ENCODE results near the gene CYP4F22. TPM values are rescaled to one million over a fixed set of nuclear protein-coding genes. Genes with fewer than 3 reads are reported as not detected.

CYP4F22 gene
- total RNA-seq = 10 to 100 TPM; 28.9 to 48.1 TPM

DNA sequence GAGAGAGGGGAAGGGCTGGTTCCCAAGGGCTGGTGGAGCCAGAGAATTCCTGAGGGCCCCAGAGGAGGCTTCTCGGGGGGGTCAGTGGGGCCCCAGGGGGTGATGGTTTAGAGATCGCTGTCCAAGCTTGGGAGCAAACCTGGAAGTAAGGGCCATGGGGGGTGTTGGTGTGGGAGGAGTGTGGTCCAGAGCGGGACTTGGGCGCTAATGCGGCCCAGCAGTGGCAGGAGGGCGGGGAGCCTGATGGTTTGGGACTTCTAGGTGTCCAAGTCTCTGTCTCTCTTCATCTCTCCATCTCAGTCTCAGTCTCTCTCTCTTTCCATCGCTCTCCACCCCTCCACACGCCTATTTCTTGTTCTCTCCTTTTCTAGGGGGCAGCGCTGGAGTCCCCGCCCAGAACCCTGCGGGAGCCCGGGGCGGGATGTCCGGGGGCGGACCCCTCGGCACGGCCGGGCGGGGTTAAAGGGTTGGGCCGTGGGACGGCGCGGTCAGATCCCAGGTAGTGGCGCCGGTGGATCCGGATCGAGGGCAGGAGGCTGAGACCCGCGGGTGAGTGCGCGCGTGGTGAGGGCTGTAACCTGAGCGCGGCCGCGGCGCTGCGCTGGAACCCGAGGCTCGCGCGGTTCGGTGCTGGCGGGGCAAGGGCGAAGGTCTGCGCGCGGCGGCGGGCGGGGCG, at the start of gene CYP4F22:
TSS of gene CYP4F22 (plus strand) at position 491 of the 676 bp plus-strand sequence. CDS start 16,812 bp downstream, outside the sequence.
- H3K9me3 ChIP-seq = no peaks in the 10 kb centered on the region
- WGBS = 3% methylated on average over 48 of the region's 52 CpGs
- no peaks in the 10 kb centered on the region for H3K4me1 ChIP-seq (replicated peaks)
- H3K27me3 ChIP-seq (replicated peaks; ENCODE audit: insufficient read depth) = peaks cover 2% of the 10 kb centered on the region
- intact Hi-C loops (cut with DNase I) = no loop called here
- H3K27ac ChIP-seq = no peak within 1 kb of the TSS
- TF ChIP-seq POLR2A (IDR thresholded peaks at IDR 0.05) (no peak), POLR2AphosphoS5 (IDR thresholded peaks at IDR 0.05) (no peak)
- TF ChIP-seq, protein P1, sequence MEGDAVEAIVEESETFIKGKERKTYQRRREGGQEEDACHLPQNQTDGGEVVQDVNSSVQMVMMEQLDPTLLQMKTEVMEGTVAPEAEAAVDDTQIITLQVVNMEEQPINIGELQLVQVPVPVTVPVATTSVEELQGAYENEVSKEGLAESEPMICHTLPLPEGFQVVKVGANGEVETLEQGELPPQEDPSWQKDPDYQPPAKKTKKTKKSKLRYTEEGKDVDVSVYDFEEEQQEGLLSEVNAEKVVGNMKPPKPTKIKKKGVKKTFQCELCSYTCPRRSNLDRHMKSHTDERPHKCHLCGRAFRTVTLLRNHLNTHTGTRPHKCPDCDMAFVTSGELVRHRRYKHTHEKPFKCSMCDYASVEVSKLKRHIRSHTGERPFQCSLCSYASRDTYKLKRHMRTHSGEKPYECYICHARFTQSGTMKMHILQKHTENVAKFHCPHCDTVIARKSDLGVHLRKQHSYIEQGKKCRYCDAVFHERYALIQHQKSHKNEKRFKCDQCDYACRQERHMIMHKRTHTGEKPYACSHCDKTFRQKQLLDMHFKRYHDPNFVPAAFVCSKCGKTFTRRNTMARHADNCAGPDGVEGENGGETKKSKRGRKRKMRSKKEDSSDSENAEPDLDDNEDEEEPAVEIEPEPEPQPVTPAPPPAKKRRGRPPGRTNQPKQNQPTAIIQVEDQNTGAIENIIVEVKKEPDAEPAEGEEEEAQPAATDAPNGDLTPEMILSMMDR (IDR thresholded peaks at IDR 0.05) = no peak
- DNase-seq (ENCODE audit: low spot score) = no peak
- peak within 1 kb of the TSS; percentile 12 to 30 for H3K4me3 ChIP-seq
- H3K36me3 ChIP-seq = no peaks in the 10 kb centered on the region

DNA sequence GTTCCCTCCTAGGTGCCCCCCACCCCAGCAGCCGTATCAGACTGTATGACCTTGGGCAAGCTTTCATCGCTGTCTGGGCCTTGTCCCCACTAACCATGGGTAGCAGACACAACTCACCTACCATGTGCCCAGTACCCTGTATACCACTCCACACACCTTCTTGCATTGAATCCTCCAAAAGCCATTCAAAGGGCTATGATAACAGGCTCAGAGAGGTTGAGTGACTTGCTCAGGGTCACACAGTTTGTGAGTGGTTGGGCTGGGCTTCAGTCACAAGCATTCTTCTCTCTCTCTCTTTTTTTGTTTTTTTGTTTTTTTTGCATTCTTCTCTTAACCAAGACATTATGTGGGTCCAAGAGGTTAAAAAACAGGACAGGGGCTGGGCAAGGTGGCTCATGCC, 46.6 kb upstream of the CYP4F22 start:
- no peak for DNase-seq (ENCODE audit: low spot score)
- H3K27me3 ChIP-seq (replicated peaks; ENCODE audit: insufficient read depth) = peaks cover 13% of the 10 kb centered on the region
- no peaks in the 10 kb centered on the region for H3K9me3 ChIP-seq
- intact Hi-C loops (cut with DNase I) = no loop called here
- no peaks in the 10 kb centered on the region for H3K36me3 ChIP-seq
- no peak overlapping the region for H3K27ac ChIP-seq
- 81% methylated on average over 2 of the region's 2 CpGs for WGBS
- no peak overlapping the region for H3K4me3 ChIP-seq
- peaks cover 5% of the 10 kb centered on the region for H3K4me1 ChIP-seq (replicated peaks)
- TF ChIP-seq POLR2AphosphoS5 (IDR thresholded peaks at IDR 0.05) (no peak), POLR2A (IDR thresholded peaks at IDR 0.05) (no peak)
- TF ChIP-seq, protein P1 (IDR thresholded peaks at IDR 0.05) = no peak

DNA sequence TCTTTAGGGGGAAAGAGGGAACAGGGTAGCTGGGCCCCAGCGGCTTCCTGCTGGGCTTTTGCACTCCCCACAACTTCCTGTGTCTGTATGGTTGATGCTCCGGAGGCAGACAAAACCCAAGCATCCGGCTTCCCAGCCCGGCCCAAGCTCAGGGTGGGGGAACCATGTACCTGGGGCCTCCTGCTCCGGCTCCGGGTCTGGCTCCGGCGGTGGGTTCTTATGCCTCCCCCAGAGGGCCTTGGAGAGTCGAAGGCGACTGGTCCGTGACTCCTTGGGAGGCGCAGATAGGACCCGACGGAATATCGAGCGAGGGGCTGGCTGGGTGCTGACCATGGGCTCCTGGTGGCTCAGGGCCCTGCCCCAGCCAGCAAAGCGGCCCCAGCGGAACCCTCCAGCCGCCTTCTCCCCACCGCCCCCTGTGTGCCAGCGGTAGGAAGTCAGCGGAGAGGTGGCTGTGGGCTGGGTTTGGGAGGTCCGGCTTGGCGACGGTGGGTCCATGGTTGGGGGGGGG, 44.4 kb upstream of the CYP4F22 start:
- WGBS = 47% methylated on average over 25 of the region's 25 CpGs
- Histone ChIP-seq H3K27ac (no peak overlapping the region), H3K36me3 (no peaks in the 10 kb centered on the region), H3K4me3 (peak overlapping the region; percentile 17 to 18), H3K4me1 (replicated peaks) (no peaks in the 10 kb centered on the region), H3K9me3 (no peaks in the 10 kb centered on the region), H3K27me3 (replicated peaks; ENCODE audit: insufficient read depth) (peaks cover 5% of the 10 kb centered on the region)
- TF ChIP-seq, protein P1 (IDR thresholded peaks at IDR 0.05) = no peak
- TF ChIP-seq POLR2AphosphoS5 (IDR thresholded peaks at IDR 0.05) (no peak), POLR2A (IDR thresholded peaks at IDR 0.05) (no peak)
- intact Hi-C loops (cut with DNase I) = no loop called here
- no peak for DNase-seq (ENCODE audit: low spot score)

DNA sequence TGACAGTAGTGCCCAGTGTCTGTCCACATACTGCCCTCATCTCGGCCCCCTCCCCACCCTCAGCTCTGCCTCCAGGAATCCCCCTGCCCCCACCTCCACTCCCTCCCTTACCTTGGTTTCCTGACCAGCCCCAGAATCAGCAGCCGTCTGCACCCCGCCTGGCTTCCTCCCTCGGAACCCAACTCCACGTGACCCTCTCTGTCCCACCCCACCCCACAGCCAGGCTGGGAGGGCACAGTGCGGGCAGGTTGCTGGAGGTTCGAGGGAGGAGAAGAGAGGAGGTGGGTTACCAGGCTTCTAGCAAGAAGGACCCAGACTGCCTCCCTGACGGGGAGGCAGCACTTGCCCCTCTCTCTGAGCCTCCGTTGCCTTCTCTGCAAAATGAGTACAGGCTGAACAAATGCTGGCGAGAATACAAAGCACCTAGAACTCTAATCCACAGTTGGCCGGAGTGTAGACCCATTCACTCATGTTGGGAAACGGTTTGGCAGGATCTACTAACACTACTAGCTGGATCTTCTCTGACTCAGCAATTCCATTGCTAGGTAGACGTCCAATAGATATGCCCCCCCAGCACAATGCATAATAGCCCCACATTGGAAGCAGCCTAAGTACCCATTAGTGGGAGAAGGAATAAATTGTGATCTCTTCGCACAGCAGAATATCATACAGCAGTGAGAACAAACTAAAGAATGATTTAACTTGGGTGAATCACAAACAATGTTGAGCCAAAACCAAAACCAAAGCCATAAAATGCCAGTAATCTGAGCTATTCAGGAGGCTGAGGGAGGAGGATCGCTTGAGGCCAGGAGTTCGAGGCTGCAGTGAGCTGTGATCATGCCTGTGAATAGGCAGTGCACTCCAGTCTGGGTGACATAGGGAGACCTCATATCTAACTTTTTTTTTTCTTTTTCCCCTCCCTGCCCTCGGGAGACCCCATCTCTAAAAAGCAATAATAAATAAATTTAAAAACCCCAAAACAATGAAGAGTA, 43.6 kb upstream of the CYP4F22 start, which contains the start of gene RASAL3:
TSS of gene RASAL3 (minus strand) at position 151 of the 992 bp plus-strand sequence. CDS start 186 bp downstream, outside the sequence.
- no peak for TF ChIP-seq POLR2A (IDR thresholded peaks at IDR 0.05)
- TF ChIP-seq POLR2AphosphoS5 (IDR thresholded peaks at IDR 0.05) = no peak
- TF ChIP-seq, protein P1 (IDR thresholded peaks at IDR 0.05) = no peak
- Histone ChIP-seq H3K27ac (no peak within 1 kb of the TSS), H3K27me3 (replicated peaks; ENCODE audit: insufficient read depth) (peaks cover 5% of the 10 kb centered on the region), H3K4me1 (replicated peaks) (no peaks in the 10 kb centered on the region), H3K9me3 (no peaks in the 10 kb centered on the region), H3K4me3 (peak within 1 kb of the TSS; percentile 17 to 18), H3K36me3 (no peaks in the 10 kb centered on the region)
- WGBS = 32% methylated on average over 17 of the region's 17 CpGs
- intact Hi-C loops (cut with DNase I) = no loop called here
- no peak for DNase-seq (ENCODE audit: low spot score)

All from prostate gland (tissue), 2 donors.